Right lobe of liver (tissue), 6 donors: ENCODE data around the gene XRCC3. TPM values are rescaled to one million over a fixed set of nuclear protein-coding genes. Genes with fewer than 3 reads are reported as not detected.

Experiments used
- ATAC-seq, 4 donors: fragments of 200-7000 bp; cut with Tn5 transposase; one replicate each; pipeline ENCODE4 v1.9.1; 2020; ENCODE audit warnings: mild to moderate bottlenecking in 4 of 4, moderate library complexity in 4 of 4
- DNase-seq, 3 donors: peaks; one replicate each; pipeline ENCODE4 v3.0.0-alpha.2; 2020
- H3K27ac ChIP-seq, 3 donors: fragments of 200-600 bp; one replicate each; pipeline ENCODE4 v1.8.0; 2022
- H3K27me3 ChIP-seq, 2 donors: fragments of 200-600 bp; one replicate each; pipeline ENCODE4 v1.8.0; 2022
- H3K36me3 ChIP-seq, 4 donors: fragments of 200-600 bp; sonication (generic) in 1 of 4; one replicate each; pipeline versions ENCODE4 v1.5.1 to v1.8.0; 2017 to 2022; ENCODE audit warnings: control low read depth in 1 of 4
- H3K4me1 ChIP-seq, 4 donors: fragments of 200-600 bp; sonication (generic) in 1 of 4; one replicate each; pipeline versions ENCODE4 v1.5.1 to v1.8.0; 2017 to 2022; ENCODE audit warnings: control low read depth in 1 of 4
- H3K4me3 ChIP-seq, 3 donors: fragments of 200-600 bp; one replicate each; pipeline ENCODE4 v1.8.0; 2022
- H3K9me3 ChIP-seq, 4 donors: fragments of 200-600 bp; sonication (generic) in 1 of 4; one replicate each; pipeline versions ENCODE4 v1.5.1 to v1.8.0; 2017 to 2022; ENCODE audit warnings: control low read depth in 1 of 4
- CTCF ChIP-seq, 4 donors: fragments of 200-600 bp in 3 of 4; fragments of 450-650 bp in 1 of 4; IDR thresholded peaks; one replicate each; pipeline versions ENCODE4 v1.5.1 to v1.8.0; 2016 to 2022; ENCODE audit warnings: antibody characterized with exemption in 4 of 4, mild to moderate bottlenecking in 2 of 4
- POLR2A ChIP-seq: fragments of 450-650 bp; IDR thresholded peaks from one replicate; pipeline ENCODE4 v1.6.1; 2017; ENCODE audit warnings: antibody characterized with exemption, mild to moderate bottlenecking
- WGBS: methylation state at CpG from one replicate; pipeline ENCODE4 v1.1.6; 2018; ENCODE audit warnings: low coverage, low lambda C conversion rate; ENCODE audit not compliant: insufficient coverage; ENCODE audit errors: missing lambda C conversion rate; 5-methylcytosine and 5-hydroxymethylcytosine counted together
- intact Hi-C, 2 donors: fragments of 100-400 bp; cut with DNase I; formaldehyde crosslinking; loops; one replicate each; pipeline versions ENCODE4 v1.11.2 to v1.14.1; 2022
- total RNA-seq, 6 experiments: library from RNA; depleted of rRNA in 2 of 6; stranded (reverse); fragments of >200 nt in 2 of 6; fragmentation: NEBNext Ultra II Directional in 3 of 6; extraction: Animal tissue kit (Norgen Biotek cat#: 25700) in 3 of 6; gene quantifications; one replicate each; pipeline versions ENCODE4 v1.1.0 to v1.2.4, GENCODE V29; 2016 to 2023
- donor health status: DM: no; HTN: yes; CAD: no.
- donor health status: DM: no; HTN: no; CAD: no.
- donor health status: DM: no; HTN: no; CAD: no.
- donor health status: DM: no; HTN: yes; CAD: no.
- donor health status: DM: no; HTN: yes; CAD: no.

The XRCC3 gene
- total RNA-seq, 6 experiments from 2014 or later: 0.88 to 6.3 (median 1.8) TPM

- intact Hi-C loops: no loop called here
- no peak for DNase-seq
- TF ChIP-seq POLR2A: no peak
- no peak for TF ChIP-seq CTCF (IDR thresholded peaks at IDR 0.05)
- Histone ChIP-seq H3K36me3 (peaks cover under 1 to 56% (median 23%) of the 10 kb centered on the region in 4 donors), H3K4me3 (no peak overlapping the region), H3K27me3 (no peaks in the 10 kb centered on the region), H3K27ac (no peak overlapping the region), H3K9me3 (no peaks in the 10 kb centered on the region), H3K4me1 (no peaks in the 10 kb centered on the region)
- WGBS: 75% methylated on average over 2 of the region's 5 CpGs
- no peak for ATAC-seq
Measured at GRCh38 chr14:103688441-103688840, 26.8 kb downstream of the XRCC3 start.

GRCh38 chr14:103687712-103688111 is 27.5 kb downstream of the XRCC3 start:
- no peak for TF ChIP-seq CTCF (IDR thresholded peaks at IDR 0.05)
- no peak for TF ChIP-seq POLR2A
- ATAC-seq (no peak), DNase-seq (no peak)
- no peak overlapping the region for H3K4me3 ChIP-seq
- H3K36me3 ChIP-seq: peaks cover 8 to 56% (median 20%) of the 10 kb centered on the region in 4 donors
- H3K4me1 ChIP-seq: no peaks in the 10 kb centered on the region
- 80% methylated on average over 3 of the region's 4 CpGs for WGBS
- H3K27ac ChIP-seq: no peak overlapping the region
- intact Hi-C loops: no loop called here
- H3K9me3 ChIP-seq: no peaks in the 10 kb centered on the region
- no peaks in the 10 kb centered on the region for H3K27me3 ChIP-seq

GRCh38 chr14:103686831-103687485 is 28.3 kb downstream of the XRCC3 start:
- H3K4me1 ChIP-seq: no peaks in the 10 kb centered on the region
- H3K4me3 ChIP-seq: no peak overlapping the region
- DNase-seq: no peak
- H3K9me3 ChIP-seq: no peaks in the 10 kb centered on the region
- TF ChIP-seq POLR2A (no peak), CTCF (IDR thresholded peaks at IDR 0.05) (no peak)
- intact Hi-C loops: no loop called here
- ATAC-seq: peak; percentile 50 to 72 (median 54)
- H3K36me3 ChIP-seq: peaks cover 9 to 58% (median 21%) of the 10 kb centered on the region in 4 donors
- H3K27ac ChIP-seq: no peak overlapping the region
- 67% methylated on average over 18 of the region's 19 CpGs for WGBS
- H3K27me3 ChIP-seq: no peaks in the 10 kb centered on the region

GRCh38 chr14:103685276-103686211 is 29.7 kb downstream of the XRCC3 start:
- Histone ChIP-seq H3K4me1 (no peaks in the 10 kb centered on the region), H3K9me3 (no peaks in the 10 kb centered on the region), H3K27me3 (no peaks in the 10 kb centered on the region), H3K4me3 (no peak overlapping the region), H3K27ac (no peak overlapping the region), H3K36me3 (peaks cover 16 to 73% (median 26%) of the 10 kb centered on the region in 4 donors)
- TF ChIP-seq CTCF (IDR thresholded peaks at IDR 0.05): no peak
- TF ChIP-seq POLR2A: no peak
- DNase-seq (no peak), ATAC-seq (no peak)
- intact Hi-C loops: no loop called here
- 90% methylated on average over 11 of the region's 23 CpGs for WGBS
